ENCODE results near the gene CHRND.

The CHRND gene

GRCh38 chr2:232525791-232526371, at the start of gene CHRND:
TSS of gene CHRND (plus strand) at chr2:232526160. CDS start at chr2:232526216, 56 bp downstream.
- Histone ChIP-seq H3K4me1 (ENCODE audit: control insufficient read depth in 1 of 2, insufficient read depth in 2 of 2, low read length in 2 of 2) (peaks cover 0 to 5% of the 10 kb centered on the region in 2 donors), H3K36me3 (ENCODE audit: control insufficient read depth in 1 of 2, insufficient read depth in 2 of 2, low read length in 2 of 2) (no peaks in the 10 kb centered on the region), H3K9ac (ENCODE audit: low read depth in 1 of 2, low read length in 2 of 2) (no peak within 1 kb of the TSS), H3K9me3 (ENCODE audit: control insufficient read depth in 1 of 2, low read length in 2 of 2) (no peaks in the 10 kb centered on the region), H3K27ac (ENCODE audit: low read depth, low read length) (no peak within 1 kb of the TSS), H3K27me3 (ENCODE audit: control insufficient read depth in 1 of 2, insufficient read depth in 2 of 2, low read length in 2 of 2) (peaks cover 35 to 39% of the 10 kb centered on the region in 2 donors), H3K4me3 (ENCODE audit: low read depth in 1 of 2, low read length in 2 of 2) (no peak within 1 kb of the TSS)

GRCh38 chr2:232476791-232477190, 49.2 kb upstream of the CHRND start:
- H3K36me3 ChIP-seq (ENCODE audit: control insufficient read depth in 1 of 2, insufficient read depth in 2 of 2, low read length in 2 of 2), result no peaks in the 10 kb centered on the region
- no peak overlapping the region for H3K27ac ChIP-seq (ENCODE audit: low read depth, low read length)
- H3K4me3 ChIP-seq (ENCODE audit: low read depth in 1 of 2, low read length in 2 of 2), result no peak overlapping the region
- no peaks in the 10 kb centered on the region for H3K4me1 ChIP-seq (ENCODE audit: control insufficient read depth in 1 of 2, insufficient read depth in 2 of 2, low read length in 2 of 2)
- peaks cover 8 to 9% of the 10 kb centered on the region in 2 donors for H3K27me3 ChIP-seq (ENCODE audit: control insufficient read depth in 1 of 2, insufficient read depth in 2 of 2, low read length in 2 of 2)
- no peaks in the 10 kb centered on the region for H3K9me3 ChIP-seq (ENCODE audit: control insufficient read depth in 1 of 2, low read length in 2 of 2)
- H3K9ac ChIP-seq (ENCODE audit: low read depth in 1 of 2, low read length in 2 of 2), result no peak overlapping the region

GRCh38 chr2:232477751-232478510, 48.0 kb upstream of the CHRND start:
- H3K27me3 ChIP-seq (ENCODE audit: control insufficient read depth in 1 of 2, insufficient read depth in 2 of 2, low read length in 2 of 2), result peaks cover 5 to 9% of the 10 kb centered on the region in 2 donors

GRCh38 chr2:232478571-232479340, 47.2 kb upstream of the CHRND start:
- no peak overlapping the region for H3K27ac ChIP-seq (ENCODE audit: low read depth, low read length)
- H3K4me3 ChIP-seq (ENCODE audit: low read depth in 1 of 2, low read length in 2 of 2), result no peak overlapping the region
- no peaks in the 10 kb centered on the region for H3K36me3 ChIP-seq (ENCODE audit: control insufficient read depth in 1 of 2, insufficient read depth in 2 of 2, low read length in 2 of 2)
- no peaks in the 10 kb centered on the region for H3K4me1 ChIP-seq (ENCODE audit: control insufficient read depth in 1 of 2, insufficient read depth in 2 of 2, low read length in 2 of 2)
- H3K27me3 ChIP-seq (ENCODE audit: control insufficient read depth in 1 of 2, insufficient read depth in 2 of 2, low read length in 2 of 2), result peaks cover 5 to 9% of the 10 kb centered on the region in 2 donors
- no peaks in the 10 kb centered on the region for H3K9me3 ChIP-seq (ENCODE audit: control insufficient read depth in 1 of 2, low read length in 2 of 2)
- no peak overlapping the region for H3K9ac ChIP-seq (ENCODE audit: low read depth in 1 of 2, low read length in 2 of 2)

More at GRCh38 chr2:232477751-232478510, 48.0 kb upstream of the CHRND start:
- Histone ChIP-seq H3K4me3 (ENCODE audit: low read depth in 1 of 2, low read length in 2 of 2) (no peak overlapping the region), H3K4me1 (ENCODE audit: control insufficient read depth in 1 of 2, insufficient read depth in 2 of 2, low read length in 2 of 2) (no peaks in the 10 kb centered on the region), H3K9me3 (ENCODE audit: control insufficient read depth in 1 of 2, low read length in 2 of 2) (no peaks in the 10 kb centered on the region), H3K27ac (ENCODE audit: low read depth, low read length) (no peak overlapping the region), H3K36me3 (ENCODE audit: control insufficient read depth in 1 of 2, insufficient read depth in 2 of 2, low read length in 2 of 2) (no peaks in the 10 kb centered on the region), H3K9ac (ENCODE audit: low read depth in 1 of 2, low read length in 2 of 2) (no peak overlapping the region)

GRCh38 chr2:232479341-232480200, 46.4 kb upstream of the CHRND start:
- peaks cover 12 to 13% of the 10 kb centered on the region in 2 donors for H3K27me3 ChIP-seq (ENCODE audit: control insufficient read depth in 1 of 2, insufficient read depth in 2 of 2, low read length in 2 of 2)

GRCh38 chr2:232480201-232481190, 45.5 kb upstream of the CHRND start:
- H3K27me3 ChIP-seq (ENCODE audit: control insufficient read depth in 1 of 2, insufficient read depth in 2 of 2, low read length in 2 of 2), result peaks cover 15 to 21% of the 10 kb centered on the region in 2 donors
- H3K4me3 ChIP-seq (ENCODE audit: low read depth in 1 of 2, low read length in 2 of 2), result no peak overlapping the region
- no peak overlapping the region for H3K9ac ChIP-seq (ENCODE audit: low read depth in 1 of 2, low read length in 2 of 2)
- no peaks in the 10 kb centered on the region for H3K36me3 ChIP-seq (ENCODE audit: control insufficient read depth in 1 of 2, insufficient read depth in 2 of 2, low read length in 2 of 2)
- no peaks in the 10 kb centered on the region for H3K9me3 ChIP-seq (ENCODE audit: control insufficient read depth in 1 of 2, low read length in 2 of 2)
- H3K27ac ChIP-seq (ENCODE audit: low read depth, low read length), result no peak overlapping the region
- no peaks in the 10 kb centered on the region for H3K4me1 ChIP-seq (ENCODE audit: control insufficient read depth in 1 of 2, insufficient read depth in 2 of 2, low read length in 2 of 2)

More at GRCh38 chr2:232479341-232480200, 46.4 kb upstream of the CHRND start:
- Histone ChIP-seq H3K9me3 (ENCODE audit: control insufficient read depth in 1 of 2, low read length in 2 of 2) (no peaks in the 10 kb centered on the region), H3K9ac (ENCODE audit: low read depth in 1 of 2, low read length in 2 of 2) (no peak overlapping the region), H3K4me3 (ENCODE audit: low read depth in 1 of 2, low read length in 2 of 2) (no peak overlapping the region), H3K27ac (ENCODE audit: low read depth, low read length) (no peak overlapping the region), H3K36me3 (ENCODE audit: control insufficient read depth in 1 of 2, insufficient read depth in 2 of 2, low read length in 2 of 2) (no peaks in the 10 kb centered on the region), H3K4me1 (ENCODE audit: control insufficient read depth in 1 of 2, insufficient read depth in 2 of 2, low read length in 2 of 2) (no peaks in the 10 kb centered on the region)

- Histone ChIP-seq H3K9me3 (ENCODE audit: control insufficient read depth in 1 of 2, low read length in 2 of 2) (no peaks in the 10 kb centered on the region), H3K9ac (ENCODE audit: low read depth in 1 of 2, low read length in 2 of 2) (no peak overlapping the region), H3K27me3 (ENCODE audit: control insufficient read depth in 1 of 2, insufficient read depth in 2 of 2, low read length in 2 of 2) (peaks cover 20 to 21% of the 10 kb centered on the region in 2 donors)
Measured at GRCh38 chr2:232481322-232482140, 44.4 kb upstream of the CHRND start.

GRCh38 chr2:232482301-232483238, 43.4 kb upstream of the CHRND start:
- no peak overlapping the region for H3K4me3 ChIP-seq (ENCODE audit: low read depth in 1 of 2, low read length in 2 of 2)
- no peak overlapping the region for H3K9ac ChIP-seq (ENCODE audit: low read depth in 1 of 2, low read length in 2 of 2)
- no peaks in the 10 kb centered on the region for H3K9me3 ChIP-seq (ENCODE audit: control insufficient read depth in 1 of 2, low read length in 2 of 2)
- H3K27me3 ChIP-seq (ENCODE audit: control insufficient read depth in 1 of 2, insufficient read depth in 2 of 2, low read length in 2 of 2), result peaks cover 24 to 28% of the 10 kb centered on the region in 2 donors
- no peak overlapping the region for H3K27ac ChIP-seq (ENCODE audit: low read depth, low read length)
- no peaks in the 10 kb centered on the region for H3K4me1 ChIP-seq (ENCODE audit: control insufficient read depth in 1 of 2, insufficient read depth in 2 of 2, low read length in 2 of 2)
- no peaks in the 10 kb centered on the region for H3K36me3 ChIP-seq (ENCODE audit: control insufficient read depth in 1 of 2, insufficient read depth in 2 of 2, low read length in 2 of 2)

More at GRCh38 chr2:232481322-232482140, 44.4 kb upstream of the CHRND start:
- no peaks in the 10 kb centered on the region for H3K4me1 ChIP-seq (ENCODE audit: control insufficient read depth in 1 of 2, insufficient read depth in 2 of 2, low read length in 2 of 2)
- H3K27ac ChIP-seq (ENCODE audit: low read depth, low read length), result no peak overlapping the region
- H3K4me3 ChIP-seq (ENCODE audit: low read depth in 1 of 2, low read length in 2 of 2), result no peak overlapping the region
- no peaks in the 10 kb centered on the region for H3K36me3 ChIP-seq (ENCODE audit: control insufficient read depth in 1 of 2, insufficient read depth in 2 of 2, low read length in 2 of 2)

Data from duodenal mucosa (tissue), 2 donors.